T follicular helper cell (primary cell): Measurements from ENCODE around the gene ABHD16B.

ENCODE experiments used
- DNase-seq: peaks from one replicate; pipeline ENCODE4 v3.0.0-alpha.2; 2020; ENCODE audit warnings: low read depth

Gene ABHD16B

GRCh38 chr20:63895952-63896263, 34.6 kb downstream of the ABHD16B start:
- no peak for DNase-seq

- no peak for DNase-seq
Measured at GRCh38 chr20:63896264-63897105, 35.2 kb downstream of the ABHD16B start.

- DNase-seq: no peak
Measured at GRCh38 chr20:63897978-63898561, 36.8 kb downstream of the ABHD16B start.

GRCh38 chr20:63898882-63899558, 37.7 kb downstream of the ABHD16B start:
- no peak for DNase-seq

- no peak for DNase-seq
Measured at GRCh38 chr20:63900413-63900812, 39.1 kb downstream of the ABHD16B start.

- DNase-seq: no peak
Measured at GRCh38 chr20:63903796-63904561, 42.7 kb downstream of the ABHD16B start.

GRCh38 chr20:63908008-63908682, 46.8 kb downstream of the ABHD16B start:
- no peak for DNase-seq

GRCh38 chr20:63911176-63911575, 49.9 kb downstream of the ABHD16B start:
- no peak for DNase-seq
